GM21515 (cell line): Measurements from ENCODE around the gene WASF2.
"Not testable (repeated sequence)": the region's sequence is repeated elsewhere in the genome, so short reads cannot be mapped to it uniquely, and the experiment has no call there.

Experiments
- ATAC-seq: cut with Tn5 transposase; IDR thresholded peaks from one replicate; pipeline ENCODE4 v1.9.1; 2021; ENCODE audit not compliant: unreplicated experiment

The WASF2 gene

DNA sequence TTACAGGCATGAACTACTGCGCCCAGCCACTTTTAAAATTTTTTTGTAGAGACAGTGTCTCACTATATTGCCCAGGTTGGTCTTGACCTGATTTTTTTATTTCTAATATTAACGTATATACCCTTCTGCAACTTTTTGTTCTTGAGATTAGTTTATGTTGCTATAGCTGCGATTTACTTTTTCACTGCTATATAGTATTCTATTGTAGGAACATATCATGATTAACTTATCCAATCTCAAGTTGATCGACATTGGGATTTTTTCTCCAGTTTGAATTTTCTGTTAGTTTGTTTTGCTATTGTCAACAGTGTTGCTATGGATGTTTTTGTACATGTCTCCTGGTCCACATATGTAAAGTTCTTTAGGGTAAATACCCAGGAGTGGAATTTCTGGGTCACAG, 35.4 kb downstream of the WASF2 start:
- ATAC-seq = no peak

DNA sequence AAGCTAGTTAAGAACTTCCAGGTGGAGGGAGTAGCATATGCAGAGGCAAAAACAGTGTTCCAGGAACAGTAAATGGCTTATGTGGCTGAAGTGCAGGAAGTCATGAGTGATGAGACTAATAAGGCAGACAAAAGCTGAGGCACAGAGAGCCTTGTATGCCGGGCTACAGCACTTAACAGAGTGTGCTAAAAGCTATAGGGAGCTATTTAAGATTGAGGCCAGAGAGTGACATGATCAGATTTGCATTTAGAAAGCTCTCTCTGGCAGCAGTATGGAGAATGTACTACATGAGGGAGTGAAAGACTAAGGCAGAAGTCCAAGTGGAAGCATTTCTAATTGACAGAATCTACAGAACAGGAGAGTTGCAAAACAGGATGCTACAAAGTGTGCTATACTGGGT, 38.6 kb downstream of the WASF2 start:
- ATAC-seq = no peak

DNA sequence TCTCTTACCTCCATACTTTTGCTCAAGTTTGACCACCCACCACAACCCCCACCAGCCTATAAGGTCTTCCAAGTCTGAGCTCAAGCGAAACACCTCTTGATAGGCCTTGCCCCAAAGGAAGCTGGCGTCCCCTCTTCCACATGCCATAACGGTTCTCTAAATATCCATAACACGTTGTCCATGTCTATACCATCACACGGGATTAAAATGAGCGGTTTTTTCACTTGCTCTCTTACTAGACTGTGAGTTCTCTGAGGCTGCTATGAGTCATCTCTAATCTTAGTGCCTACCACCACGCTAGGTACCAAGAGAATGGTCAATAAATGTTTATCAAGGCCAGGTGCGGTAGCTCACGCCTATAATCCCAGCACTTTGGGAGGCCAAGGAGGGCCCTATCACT, 41.0 kb downstream of the WASF2 start:
- ATAC-seq = no peak

DNA sequence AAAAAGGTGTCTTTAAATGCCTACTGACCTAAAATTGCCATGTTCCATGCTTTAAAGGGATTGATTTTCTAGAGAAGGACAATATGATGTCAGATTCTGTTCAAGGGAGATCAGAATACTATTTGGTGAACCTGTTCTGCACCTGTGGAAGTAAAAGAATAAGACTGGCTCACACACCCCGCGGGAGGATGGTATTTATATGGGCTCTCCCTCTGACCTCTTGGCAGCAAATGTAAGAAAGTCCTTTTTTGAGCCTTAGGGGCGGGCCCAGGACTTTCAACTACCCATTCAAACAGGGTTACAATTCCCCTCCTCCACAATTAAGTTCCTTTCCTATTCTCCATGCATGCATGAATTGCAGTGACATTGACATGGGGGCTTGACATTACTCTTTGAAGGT, 42.1 kb downstream of the WASF2 start:
- no peak for ATAC-seq

DNA sequence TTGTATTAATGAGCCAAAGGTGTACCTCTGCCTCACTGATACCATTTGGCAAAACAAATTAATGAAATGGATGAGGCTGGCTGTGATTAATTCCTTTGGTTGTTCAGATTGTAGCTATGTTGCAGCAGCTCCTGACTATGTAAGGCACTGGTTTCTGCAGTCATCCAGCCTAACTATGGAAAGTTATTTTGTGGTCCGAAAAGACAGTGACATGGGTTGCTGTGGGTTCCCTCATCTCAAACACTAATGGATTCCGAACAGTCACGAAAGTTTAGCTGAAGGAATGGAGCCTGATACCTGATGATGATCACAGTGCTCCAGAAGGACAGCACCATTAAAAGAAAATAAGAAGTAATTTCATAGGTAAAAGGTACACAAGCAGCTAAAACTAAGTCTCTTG, 42.6 kb downstream of the WASF2 start:
- no peak for ATAC-seq

DNA sequence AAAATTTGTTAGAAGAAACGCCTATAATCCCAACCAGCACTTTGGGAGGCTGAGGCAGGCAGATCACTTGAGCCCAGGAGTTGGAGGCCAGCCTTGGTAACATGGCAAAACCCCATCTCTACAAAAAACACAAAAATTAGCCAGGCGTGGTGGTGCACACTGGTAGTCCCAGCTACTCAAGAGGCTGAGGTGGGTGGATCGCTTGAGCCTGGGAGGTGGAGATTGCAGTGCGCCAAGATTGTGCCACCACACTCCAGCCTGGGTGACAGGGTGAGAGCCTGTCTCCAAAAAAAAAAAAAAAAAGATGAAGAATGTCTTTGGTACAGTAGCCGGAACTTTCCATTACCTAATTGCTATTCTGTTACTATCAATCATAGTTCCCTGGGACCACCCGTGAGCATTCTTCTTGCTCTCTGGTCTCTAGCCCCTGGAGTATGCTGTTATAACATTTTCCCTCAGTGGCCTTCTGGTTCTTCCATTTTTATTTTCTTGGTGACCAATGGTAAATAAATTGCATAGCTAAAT, 43.4 kb downstream of the WASF2 start:
- ATAC-seq = no peak

DNA sequence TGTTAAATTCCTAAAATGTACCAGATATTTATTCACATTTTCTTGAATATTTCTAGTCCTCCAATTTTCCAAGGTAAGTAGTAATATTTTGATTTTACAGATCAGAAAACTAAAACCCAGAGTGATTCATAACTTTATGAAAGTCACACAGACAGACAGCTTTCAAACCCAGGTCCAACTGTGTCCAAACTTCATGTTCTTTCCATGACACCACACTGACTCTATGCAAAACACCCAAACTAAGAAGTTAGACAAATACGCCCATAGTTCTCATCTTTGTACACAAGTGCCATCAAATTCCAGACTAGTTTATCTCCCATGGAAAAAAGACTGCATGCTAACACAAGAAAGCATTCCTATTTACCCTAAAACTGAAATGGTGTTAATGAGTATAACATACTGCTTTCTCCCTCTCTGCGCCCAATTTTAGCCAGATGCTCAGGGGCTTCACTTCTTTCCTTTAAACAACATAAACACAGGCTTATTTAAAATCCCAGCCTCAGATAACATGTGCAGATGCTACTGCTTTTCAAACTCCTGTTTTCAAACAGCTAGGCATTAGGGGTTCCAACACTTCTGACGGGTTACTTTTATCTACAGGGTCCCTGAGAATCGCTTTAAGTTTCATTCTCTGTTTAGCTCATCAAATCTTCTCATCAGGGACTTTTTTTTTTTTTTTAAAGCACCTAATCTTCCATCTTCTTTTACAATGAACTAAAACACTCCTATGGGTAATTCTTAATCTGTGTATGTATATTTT, 44.6 kb downstream of the WASF2 start:
- ATAC-seq = no peak

DNA sequence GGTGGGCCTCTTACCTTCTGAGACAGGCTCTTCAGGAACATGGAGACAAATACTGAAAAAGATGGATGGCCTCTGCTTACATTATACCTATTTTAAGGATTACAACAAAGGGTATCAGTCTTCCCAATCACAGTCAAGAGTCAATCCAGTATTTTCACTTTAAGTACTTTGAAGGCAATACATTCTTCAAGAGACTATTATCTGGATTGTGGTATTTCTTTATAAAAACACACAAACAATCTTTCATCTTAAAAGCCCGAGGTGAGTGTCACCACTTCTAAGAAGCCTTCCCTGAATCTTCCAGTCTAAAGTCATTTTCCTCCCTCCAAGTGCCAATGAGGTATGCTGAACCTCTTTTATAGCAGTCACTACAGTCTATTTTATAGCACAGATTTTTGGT, 45.3 kb downstream of the WASF2 start:
- ATAC-seq = no peak

DNA sequence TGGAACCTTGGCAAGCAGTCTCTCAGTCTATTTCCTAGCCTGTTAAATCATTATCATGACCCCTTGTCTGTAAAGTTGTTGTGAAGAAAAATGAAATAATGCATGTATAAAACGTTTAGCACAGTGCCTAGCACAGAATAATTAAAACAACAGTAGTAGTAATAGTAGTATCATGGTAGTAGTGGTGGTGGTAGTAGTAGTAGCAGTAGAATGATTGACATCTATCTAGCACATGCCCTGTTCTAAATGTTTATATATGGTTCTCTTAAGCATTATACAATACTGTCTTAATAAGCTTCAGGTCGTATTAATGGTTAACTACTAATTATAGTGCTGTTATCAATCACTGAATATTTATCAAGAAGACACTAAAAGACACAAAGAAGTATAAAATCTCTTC, 50.8 kb downstream of the WASF2 start:
- ATAC-seq = no peak

DNA sequence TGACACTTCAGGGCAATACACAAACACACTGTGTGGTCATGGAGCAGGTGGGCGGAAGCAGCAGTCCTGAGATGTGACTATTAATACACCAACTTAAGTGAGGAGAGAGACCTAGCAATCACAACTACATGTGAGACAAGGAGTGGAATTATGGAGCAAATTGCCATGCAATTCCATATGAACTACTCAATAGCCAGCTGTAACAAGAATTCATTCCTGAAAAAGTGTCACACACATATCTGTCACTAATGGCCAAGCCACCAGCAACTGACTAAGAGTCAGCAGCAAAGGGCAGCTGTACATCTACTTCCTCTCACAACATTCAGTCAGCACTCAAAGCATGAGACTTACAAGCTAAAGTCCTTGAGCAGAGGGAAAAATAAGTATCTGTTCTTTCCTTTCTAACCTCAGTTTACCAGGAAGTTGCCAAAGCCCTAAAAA, 51.3 kb downstream of the WASF2 start:
- ATAC-seq = no peak

DNA sequence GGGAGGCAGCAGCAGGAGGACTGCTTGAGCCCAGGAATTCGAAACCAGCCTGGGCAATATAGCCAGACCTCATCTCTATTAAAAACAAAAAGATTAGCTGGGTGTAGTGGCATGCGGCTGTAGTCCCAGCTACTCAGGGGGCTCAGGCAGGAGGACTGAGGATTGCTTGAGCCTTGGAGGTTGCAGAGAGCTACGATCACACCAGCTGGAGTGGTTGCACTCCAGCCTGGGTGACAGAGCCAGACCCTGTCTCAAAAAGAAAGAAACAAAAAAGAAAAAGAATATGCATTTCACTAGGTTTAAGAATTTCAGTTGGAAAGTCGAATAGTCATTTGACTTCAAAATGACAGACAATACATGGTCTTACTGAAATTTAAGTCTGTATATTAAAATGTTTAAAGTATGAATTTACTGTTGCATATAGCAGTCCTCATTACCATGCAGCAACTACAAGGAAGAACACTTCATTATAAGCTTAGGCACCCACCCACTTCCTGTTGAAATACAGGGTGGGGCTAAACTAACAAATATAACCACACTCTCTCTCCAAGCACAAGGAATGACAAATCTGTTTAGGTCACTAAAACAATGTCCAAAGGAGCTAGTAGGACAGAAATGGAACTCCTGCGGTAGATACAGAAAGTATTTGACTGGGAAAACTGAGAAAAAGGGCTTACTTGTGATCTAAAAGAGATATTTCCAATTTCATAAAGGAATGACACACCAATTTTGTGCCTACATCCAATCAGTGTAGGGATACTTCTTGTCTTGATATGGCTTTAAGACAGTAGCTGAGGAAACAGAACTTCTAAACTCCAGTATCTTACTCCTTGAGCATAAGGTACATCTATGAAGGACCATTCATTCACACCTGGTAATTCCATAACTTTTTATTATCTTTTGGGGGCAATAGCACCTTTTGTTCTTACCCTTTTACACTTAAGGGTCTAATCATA, 53.5 kb downstream of the WASF2 start:
- ATAC-seq = no peak

DNA sequence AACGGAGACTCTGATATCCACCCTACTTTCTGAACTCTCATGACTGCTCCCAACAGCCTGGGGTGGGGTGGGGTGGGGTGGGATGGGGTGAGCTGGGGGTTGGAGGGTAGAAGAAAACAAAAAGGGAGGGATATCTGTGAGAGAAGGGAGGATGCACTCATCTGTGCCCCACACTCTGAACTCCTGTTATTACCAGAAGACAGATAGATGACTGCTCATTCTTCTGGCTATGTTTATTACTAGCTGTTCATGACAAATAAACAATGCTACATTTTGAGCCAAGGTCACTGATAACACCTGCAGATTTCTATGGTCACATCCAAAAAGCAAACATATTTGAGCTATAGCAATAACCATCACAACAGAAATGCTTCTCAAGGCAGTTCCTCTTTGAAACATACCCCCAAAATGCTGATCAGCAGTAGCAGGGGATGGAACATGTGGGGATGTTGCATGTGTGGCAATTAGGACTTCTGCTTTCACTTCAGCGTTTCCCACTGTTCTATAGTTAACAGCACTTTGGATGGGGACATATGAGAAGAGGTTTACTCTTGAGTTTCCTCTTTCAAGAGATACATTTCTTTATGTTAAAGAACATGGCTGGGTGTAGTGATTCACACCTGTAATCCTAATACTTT, 54.3 kb downstream of the WASF2 start:
- ATAC-seq = no peak

DNA sequence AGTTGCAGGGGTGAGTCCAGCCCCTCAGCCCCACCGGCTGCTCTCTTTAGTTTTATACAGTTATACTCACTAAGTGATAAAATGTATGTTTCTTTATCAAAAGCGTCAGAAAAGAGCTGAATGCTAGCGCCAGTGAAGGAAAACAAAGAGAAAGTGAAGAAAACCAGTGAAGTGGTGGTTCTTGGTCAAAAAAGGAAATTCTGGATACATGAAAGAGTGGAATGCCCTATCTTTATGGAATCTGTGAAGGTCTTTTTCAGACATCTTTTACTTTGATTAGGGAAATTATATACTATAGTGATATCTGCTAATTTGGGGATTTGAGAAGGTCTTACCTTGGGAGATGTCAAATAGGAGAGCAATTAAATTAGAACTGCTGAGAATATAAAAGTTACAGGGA, 56.3 kb downstream of the WASF2 start:
- no peak for ATAC-seq

DNA sequence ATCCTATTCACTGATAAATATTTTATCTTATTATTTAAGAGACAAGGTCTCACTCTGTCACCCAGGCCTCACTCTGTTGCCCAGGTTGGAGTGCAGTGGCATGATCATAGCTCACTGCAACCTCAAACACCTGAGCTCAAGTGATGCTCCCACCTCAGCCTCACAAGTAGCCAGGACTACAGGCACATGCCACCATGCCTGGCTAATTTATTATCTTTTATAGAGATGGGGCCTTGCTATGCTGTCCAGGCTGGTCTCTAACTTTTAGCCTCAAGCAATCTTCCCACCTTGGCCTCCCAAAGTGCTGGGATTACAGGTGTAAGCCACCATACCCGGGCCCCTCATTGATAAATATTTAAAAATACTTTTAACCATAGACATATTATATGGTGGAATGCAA, 57.2 kb downstream of the WASF2 start:
- not testable (repeated sequence) for ATAC-seq

DNA sequence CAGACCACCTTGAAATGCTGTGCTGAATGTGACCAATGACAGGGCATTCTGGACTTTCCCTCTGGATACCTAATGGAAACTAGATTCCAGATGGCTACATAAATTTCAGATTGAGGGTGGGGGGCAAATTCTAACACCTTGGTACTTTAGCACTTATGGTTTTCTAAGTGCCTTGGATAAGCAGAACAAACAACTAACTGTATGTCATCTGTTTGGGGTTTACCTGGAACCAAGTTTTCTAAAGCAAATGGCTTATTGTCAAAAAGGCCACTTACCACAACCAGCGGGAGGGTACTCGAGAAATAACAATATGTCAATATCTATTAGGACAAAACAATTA, 58.4 kb downstream of the WASF2 start:
- ATAC-seq = no peak

DNA sequence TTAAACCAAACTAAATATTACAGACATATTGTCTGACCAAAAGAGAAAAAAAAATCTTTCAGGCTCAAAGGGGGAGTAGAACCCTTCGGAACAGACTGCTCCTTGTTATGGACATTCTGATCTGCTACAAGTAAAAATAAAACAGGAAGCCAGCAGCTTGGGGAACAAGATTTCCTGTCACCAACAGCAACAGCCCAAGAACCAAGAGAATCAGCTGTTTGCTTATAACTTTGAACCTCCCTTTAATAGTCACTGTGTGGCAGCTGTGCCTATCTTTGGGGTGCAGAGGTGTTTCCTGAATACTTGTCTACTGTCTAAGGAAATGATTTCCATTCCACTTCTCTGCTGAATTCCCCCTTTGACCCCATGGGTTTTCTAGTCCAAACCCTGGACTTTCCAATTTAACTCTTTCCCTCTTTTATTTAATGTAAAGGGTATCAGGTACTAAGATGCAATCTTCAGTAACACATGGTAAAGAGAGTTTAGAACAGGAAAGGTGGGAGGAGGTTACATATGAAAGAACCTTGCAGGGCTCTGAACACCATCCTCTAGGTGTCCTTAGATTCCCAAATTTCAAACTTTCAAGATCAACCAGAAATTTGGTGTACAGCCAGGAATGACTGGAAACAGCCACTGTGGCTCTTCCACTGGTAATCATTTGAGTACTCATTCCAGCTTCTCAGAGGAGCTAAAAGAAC, 58.9 kb downstream of the WASF2 start:
- ATAC-seq = no peak

DNA sequence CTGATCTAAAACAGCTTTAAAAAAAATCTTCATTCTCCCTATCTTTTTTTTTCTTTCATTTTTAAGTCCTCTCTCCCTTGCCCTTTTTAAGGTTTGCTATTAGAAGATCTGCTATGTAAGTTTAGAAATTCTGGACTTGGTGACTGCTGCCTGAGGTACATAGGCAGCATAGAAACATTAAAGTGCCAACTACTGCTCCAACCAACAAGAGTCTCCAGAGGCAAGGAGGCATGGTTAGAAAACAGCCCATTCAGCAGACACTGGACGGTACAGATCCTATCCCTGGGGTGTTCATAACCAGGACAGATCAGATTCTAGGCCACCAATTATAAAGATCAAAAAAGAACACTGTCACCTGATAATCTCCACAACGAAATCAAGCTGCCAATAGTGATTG, 60.9 kb downstream of the WASF2 start:
- no peak for ATAC-seq

DNA sequence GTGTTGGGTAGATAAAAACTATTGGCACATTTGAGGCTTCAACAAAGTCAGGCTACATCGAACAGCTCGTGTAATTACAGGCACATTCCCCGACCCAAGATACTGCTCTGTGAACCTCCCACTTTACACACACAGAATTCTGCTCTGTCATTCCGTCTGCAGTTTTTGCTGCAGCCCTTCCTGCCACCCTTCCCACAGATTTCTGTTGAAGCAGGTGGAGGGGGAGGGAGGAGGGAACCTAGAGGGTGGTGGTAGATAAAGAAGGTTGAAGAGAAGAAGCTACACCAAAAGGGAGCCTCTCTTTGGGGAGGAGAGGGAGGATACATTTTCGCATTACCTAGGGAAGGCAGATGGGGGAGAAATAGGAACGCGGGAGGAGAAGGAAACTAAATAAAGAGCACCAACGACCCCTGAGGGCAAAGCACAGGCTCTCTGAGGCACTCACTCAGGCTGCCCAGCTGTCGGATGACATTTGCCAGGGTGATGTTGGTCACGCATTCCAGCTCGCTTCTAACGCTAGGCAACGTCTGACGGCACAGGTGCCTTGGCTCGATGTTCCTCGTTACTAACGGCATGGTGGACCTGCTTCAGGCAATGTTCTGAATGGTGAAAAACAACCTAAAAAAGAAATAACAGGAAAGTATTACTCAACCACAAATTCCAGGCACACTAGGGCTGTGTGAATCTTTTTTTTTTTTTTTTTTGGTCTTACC, 61.5 kb downstream of the WASF2 start:
- no peak for ATAC-seq

DNA sequence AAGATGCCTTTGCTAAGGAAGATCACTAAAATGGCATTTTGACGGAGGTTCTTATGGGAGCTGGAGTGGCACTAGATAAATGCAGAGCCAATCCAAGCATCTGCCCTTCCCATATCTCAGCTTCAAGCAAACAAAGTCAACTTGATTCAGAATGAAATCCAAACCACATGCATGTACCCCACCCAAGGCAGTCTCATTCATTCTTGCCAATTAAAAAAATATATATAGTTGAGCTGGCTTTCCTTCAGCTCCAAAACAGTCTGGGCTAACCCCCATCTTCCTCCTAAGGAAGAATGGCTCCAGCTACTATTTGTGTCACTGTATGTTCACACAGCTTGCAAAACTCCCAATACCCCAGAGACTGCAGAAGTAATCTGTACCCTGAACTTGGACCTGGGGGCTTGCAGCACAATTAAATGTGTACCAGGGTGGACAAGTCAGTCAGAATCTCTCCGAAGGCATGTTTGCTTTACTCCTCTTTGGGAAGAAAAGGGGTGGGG, 62.1 kb downstream of the WASF2 start:
- no peak for ATAC-seq

DNA sequence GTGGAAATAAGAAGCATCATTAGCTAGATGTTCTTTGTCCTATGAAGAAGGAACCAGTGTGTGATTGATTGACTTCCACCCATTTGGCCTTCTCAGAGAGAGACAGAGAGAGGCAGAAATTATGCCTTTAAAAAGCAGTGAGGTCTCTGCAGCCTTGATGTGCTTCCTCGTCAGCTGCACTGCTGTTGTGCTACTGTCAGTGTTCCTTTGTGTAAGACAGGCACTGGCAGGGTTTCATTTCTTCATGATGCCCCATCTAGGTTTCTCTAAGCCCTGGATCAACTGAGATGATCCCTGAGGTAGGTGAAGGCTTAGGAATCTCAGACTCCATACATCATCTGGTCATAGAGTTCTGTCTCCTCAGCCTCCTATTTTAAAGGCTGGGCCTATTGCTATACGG, 62.6 kb downstream of the WASF2 start:
- no peak for ATAC-seq
